Ureter (tissue), 1 donor: ENCODE data around the gene PDE11A. TPM values are rescaled to one million over a fixed set of nuclear protein-coding genes. Genes with fewer than 3 reads are reported as not detected.

Experiments used
- DNase-seq: peaks from one replicate; pipeline ENCODE4 v3.0.0-alpha.2; 2020; ENCODE audit warnings: low spot score
- total RNA-seq: library from RNA; stranded (reverse); gene quantifications from one replicate; pipeline ENCODE4 v1.2.4, GENCODE V29; 2023
- donor health status: DM: yes; HTN: yes; CAD: no.

PDE11A gene
- total RNA-seq, 1 donor from 2014 or later = 2.2 TPM

DNA sequence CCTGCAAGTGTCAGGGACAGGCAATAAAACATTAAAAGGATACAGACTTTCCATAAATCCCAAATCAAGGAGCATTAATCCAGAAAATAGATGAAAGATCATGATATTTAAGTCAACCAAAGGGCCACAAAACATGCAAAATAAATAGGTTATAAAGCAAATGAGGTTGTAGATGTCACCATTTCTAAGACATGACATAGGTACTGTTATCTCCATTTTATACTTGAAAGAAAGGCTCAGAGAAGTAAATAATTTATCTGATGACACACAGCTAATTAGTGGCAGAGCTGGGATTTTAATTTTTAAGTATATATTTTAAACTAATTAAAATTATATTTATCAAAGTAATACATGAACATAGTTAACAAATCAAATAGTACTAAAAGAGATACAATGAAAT lies 378.2 kb downstream of the PDE11A start:
- DNase-seq = no peak

DNA sequence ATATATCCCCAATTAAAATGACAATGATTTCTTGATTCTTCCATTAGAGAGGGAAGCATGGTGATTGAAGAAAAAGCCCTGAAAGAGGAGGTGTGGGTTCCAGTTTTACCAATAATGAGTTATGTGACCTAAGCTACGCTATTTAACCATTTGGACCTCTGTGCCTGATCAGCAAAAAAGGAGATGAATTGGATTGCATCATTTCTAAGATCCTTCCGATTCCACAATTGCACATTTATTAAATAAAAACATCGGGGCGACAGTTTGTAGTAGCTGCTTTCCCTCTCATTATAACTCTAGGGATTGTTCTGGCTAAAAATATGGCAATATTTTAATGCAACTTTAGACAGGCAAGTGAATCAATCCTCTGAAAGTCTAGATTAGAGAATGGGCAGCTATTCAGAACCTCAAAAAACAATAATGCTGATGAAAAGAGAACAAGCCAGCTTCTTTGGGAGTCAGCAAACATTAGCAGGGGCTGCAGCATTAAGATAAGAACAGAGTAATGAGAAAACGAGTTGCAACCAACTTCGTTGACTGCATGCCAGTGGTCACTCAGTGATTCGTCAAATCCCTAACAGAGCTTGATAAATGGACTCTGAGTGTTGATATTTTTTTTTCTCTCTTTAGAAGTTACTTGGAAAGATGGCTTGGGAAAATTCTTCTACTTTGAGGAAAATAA lies 378.8 kb downstream of the PDE11A start:
- no peak for DNase-seq

- no peak for DNase-seq
Measured at GRCh38 chr2:177692783-177693269, 379.8 kb downstream of the PDE11A start.

DNA sequence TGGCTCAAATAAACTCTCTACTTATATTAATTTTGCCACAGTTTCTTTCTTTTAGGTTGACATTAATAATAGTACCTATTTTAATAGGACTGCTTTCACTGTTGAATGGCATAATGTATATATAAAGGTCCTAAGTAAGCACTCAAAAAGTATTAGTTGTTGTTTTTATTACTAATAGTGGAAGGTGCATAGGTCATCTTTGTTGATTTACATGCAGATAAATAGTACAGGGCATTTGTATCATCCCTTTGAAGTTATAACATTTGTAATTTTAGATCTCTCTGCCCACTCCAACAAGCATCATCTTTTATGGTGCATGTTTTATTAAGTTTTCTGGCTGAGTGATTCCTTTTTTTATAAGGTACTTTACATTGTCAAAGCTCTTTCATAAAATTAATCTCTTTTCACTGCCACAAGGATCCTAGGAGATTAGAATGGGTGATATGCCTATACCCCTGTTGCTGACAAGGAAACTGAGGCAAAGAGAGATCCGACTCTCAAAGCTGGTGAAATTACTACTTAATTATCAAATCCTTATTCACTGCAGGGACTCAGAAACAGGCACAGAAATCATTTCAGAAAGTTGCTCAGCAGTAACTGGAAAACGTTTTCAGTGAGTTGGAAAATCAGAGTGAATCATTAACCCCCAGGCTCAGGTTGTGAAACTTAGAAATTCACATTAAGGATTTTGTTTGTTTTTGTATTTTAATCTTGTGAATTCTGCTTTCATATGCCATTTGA lies 380.4 kb downstream of the PDE11A start:
- DNase-seq = no peak

GRCh38 chr2:177691177-177691576 lies 381.4 kb downstream of the PDE11A start:
- DNase-seq = no peak

DNA sequence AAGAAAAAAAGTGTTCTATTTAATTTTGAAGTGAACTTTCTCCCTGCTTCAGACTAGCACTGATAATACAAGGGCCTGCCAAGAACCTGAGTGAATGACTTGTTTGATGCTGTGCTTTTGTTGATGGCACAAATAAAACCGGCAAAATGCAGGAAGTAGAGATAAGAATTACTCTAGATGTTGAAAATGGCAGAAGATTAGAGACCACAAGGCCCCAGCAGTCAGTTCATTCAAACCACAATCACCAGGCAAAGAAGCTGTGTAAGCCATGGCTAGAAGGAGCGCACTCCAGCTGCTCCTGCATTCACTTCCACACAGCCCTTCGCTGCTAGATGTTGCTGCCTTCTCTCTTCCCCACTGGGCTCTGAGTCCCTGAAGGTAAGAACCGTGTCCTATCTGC lies 383.0 kb downstream of the PDE11A start:
- no peak for DNase-seq

DNA sequence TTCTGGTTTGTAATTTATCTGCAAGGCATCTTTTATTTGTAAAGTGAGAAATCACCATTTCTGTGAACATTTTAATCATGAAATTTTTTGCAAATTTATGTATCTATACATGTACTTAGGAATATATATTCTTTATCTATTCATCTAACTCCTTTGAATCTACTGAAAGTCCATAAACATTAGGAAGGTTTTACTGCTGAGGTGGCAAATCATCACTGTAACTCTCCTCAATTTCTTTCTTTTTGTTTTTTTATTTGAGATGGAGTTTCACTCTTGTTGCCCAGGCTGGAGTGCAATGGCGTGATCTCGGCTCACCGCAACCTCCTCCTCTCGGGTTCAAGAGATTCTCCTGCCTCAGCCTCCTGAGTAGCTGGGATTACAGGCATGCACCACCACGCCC lies 383.7 kb downstream of the PDE11A start:
- DNase-seq = no peak

DNA sequence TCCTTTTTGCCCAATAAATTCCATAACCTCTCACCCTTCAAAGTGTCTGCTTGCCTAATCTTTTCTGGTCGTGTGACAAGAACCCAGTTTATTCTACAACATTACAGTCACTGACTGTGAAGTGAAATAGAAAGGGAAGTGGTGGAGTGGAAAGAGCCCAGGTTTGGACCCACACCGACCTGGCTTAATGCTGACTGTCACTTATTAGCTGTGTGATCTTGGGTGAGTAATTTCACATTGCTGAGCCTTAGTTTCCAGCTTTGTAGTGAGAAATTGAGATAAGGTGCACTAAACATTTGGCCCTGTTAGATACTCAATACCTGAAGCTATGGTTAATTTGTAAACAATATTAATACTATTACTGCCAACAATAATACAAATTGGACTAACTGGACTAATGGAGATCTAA lies 388.9 kb downstream of the PDE11A start:
- DNase-seq = no peak

DNA sequence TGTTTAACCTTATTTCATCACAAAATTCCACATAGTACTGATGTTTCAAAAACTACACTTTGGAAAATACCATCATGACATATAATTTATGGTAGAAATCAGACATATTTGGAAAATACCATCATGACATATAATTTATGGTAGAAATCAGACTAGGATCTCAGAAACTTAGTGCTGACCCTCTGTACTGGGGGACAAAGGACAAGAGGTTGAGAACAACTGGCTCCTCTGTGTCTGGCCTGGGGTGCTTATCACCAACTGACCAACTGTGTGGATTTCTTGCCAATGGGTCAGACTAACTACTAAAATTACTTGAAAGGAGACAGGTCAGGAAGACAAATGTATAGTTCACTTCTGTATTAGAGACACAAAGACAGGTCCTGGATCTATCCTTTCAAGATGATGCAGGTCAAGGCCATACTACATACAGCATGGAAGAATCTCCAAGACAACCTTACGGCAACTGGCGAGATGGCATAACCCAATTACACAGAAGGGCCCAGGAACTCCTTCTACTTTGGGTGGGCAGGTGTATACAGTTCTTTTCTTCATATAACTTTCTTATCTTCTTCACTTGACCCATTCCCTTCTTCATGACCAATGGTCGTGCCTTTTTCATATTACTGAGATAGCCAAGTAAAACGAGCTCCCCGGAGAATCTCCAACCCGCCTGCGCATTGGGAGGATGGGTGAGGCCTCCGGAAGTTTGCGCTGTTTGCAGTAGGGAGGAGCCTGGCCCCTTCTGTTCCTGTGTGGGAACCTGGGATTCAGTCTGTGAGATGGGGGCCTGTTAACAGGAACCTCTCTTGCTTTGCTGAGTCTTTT lies 389.5 kb downstream of the PDE11A start:
- DNase-seq = no peak

DNA sequence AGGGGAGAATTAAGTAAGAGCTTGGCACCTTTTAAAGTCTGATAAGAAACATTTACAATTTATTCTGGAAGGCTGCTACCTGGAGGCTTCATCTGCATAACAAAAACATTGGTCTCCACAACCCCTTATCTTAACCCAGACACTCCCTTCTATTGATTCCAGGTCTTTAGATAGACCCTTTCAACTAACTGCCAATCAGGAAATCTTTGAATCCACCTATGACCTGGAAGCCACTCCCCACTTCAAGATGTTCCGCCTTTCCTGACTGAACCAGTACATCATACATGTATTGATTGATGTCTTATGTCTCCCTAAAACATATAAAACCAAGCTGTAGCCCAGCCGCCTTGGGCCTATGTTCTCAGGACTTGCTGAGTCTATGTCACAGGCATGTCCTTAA lies 390.6 kb downstream of the PDE11A start:
- DNase-seq = no peak

DNA sequence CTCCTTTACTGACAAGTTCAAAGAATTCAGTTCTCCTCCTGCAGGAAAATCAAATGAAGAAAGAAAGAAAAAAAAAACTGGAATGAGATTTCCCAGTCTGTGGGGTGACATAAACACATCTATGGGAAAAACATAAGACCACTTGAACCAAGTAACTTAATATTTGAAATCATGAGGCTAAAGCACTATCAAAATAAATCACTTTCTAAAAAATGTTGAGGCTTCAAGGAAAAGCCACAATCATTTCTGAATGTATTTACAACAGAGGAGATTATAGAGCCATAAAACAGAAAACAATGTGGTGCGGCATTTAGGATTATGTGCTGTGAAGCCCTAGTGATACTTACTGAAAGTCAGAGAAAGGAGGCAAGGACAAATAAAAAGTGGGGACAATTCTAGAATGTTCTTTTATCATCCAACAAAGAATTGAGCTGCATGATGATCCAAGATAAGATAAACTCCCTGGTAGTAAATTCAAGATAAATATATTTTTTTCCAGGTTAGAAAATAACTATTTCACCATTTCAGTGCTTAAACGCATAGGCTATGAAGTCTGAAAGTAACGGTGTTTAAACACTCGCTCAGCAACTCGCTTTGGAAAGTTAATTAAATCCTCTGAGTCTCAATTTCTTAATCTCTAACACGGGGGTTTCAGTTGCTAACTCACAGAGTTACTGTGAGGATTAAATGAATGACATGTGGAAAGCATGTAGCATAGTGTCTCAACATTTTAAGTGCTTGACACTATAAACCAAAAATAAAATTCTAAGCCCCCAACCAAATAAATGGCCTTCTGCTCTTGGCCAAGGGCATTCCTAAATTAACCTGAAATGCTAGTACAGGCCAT lies 391.5 kb downstream of the PDE11A start:
- DNase-seq = no peak

- DNase-seq = no peak
Measured at GRCh38 chr2:177679611-177680605, 392.7 kb downstream of the PDE11A start.

GRCh38 chr2:177678939-177679338 lies 393.6 kb downstream of the PDE11A start:
- no peak for DNase-seq

DNA sequence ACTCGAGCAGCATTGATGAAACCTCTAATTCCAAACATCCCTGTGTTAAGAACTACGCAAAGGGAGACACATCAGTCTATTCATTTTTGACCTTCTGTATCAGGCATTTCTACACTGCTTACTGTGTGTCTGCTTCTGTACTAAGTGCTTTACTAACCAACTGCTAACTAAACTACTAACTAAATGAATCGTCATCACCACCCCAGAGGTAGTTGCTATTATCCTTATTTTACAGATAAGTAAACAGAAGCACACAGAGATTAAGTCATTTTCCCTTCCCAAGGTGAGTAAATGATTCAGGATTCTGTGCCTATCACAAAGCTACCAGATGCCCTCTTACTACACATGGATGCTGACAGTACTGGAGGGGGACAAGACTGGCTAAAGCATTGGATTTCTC lies 395.9 kb downstream of the PDE11A start:
- DNase-seq = no peak

DNA sequence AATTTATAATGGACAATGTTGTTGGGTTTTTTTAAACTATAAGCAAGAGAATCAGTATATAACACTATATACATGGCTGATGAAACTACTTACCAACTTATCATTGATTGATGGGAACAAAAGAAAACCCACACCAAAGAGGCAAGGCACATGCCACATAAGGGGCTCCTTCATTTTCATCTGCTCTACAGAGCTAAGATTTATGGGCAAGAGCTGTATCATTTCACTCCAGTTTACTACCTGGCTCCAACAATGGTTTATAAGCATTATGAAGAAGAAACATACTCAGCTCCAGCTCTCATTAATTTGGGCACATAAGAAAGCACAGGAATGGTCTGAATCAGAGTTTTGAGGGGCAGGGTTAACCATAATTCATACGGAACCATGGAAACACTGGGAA lies 396.8 kb downstream of the PDE11A start:
- DNase-seq = no peak

- DNase-seq = no peak
Measured at GRCh38 chr2:177675350-177675821, 397.2 kb downstream of the PDE11A start.

GRCh38 chr2:177673602-177674595 lies 398.7 kb downstream of the PDE11A start:
- DNase-seq = no peak

DNA sequence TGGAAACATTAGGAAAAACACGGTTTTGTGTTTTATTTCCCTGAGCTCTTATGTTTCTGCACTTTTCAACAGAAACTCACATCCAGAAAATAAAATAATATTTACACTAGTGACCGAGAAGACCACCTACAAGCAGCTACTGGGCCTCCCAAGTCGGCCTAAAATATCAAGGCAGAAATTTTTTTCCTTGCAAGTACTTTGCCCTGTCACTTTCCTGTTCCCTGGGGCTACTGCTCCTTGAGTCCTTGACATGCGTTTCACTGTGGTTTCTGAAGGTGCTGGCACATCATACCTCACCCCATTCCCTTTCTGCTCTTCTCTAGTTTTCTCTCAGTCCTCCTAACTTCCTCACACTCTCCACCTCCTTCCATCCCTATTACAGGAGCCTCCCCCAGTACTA lies 400.9 kb downstream of the PDE11A start:
- DNase-seq = no peak
